ENCODE data around the gene GPS2.

DNA sequence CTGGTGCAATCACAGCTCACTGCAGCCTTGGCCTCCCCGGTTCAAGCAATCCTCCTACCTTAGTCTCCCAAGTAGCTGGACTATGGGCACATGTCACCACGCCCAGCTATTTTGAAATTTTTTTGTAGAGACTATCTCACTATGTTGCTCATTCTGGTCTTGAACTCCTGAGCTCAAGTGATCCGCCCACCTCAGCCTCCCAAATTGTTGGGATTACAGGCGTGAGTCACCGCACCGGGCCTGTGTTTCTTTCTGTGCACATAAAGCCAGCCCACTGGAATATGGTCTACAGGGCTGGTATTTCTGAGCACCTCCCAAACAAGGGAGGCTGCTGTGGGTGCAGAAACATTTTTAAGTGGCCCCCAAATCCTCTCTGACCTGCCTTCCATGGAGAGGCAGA, 48.2 kb upstream of the GPS2 start:
- TF ChIP-seq, protein P1, sequence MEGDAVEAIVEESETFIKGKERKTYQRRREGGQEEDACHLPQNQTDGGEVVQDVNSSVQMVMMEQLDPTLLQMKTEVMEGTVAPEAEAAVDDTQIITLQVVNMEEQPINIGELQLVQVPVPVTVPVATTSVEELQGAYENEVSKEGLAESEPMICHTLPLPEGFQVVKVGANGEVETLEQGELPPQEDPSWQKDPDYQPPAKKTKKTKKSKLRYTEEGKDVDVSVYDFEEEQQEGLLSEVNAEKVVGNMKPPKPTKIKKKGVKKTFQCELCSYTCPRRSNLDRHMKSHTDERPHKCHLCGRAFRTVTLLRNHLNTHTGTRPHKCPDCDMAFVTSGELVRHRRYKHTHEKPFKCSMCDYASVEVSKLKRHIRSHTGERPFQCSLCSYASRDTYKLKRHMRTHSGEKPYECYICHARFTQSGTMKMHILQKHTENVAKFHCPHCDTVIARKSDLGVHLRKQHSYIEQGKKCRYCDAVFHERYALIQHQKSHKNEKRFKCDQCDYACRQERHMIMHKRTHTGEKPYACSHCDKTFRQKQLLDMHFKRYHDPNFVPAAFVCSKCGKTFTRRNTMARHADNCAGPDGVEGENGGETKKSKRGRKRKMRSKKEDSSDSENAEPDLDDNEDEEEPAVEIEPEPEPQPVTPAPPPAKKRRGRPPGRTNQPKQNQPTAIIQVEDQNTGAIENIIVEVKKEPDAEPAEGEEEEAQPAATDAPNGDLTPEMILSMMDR (IDR thresholded peaks at IDR 0.05), result no peak
- no peak for TF ChIP-seq EZH2 (IDR thresholded peaks at IDR 0.05; ENCODE audit: borderline replicate concordance, insufficient read depth, low read depth, low read length, poor library complexity, severe bottlenecking)
